ENCODE data around the gene SMIM29.
A peak's percentile ranks its signal among the peaks of the same experiment; 100 is the strongest.
"Not testable (repeated sequence)": the region's sequence is repeated elsewhere in the genome, so short reads cannot be mapped to it uniquely, and the experiment has no call there.

Gene SMIM29

GRCh38 chr6:34248727-34249468 is at the start of gene SMIM29:
Gene SMIM29 (minus strand): TSS chr6:34249006. CDS start chr6:34247791, 1,215 bp downstream.
- peak; percentile 79 for DNase-seq

- peak; percentile 51 for DNase-seq
These were observed 46.9 kb upstream of the SMIM29 start for GRCh38 chr6:34295721-34296120.

GRCh38 chr6:34292954-34293353 is 44.1 kb upstream of the SMIM29 start:
- no peak for DNase-seq

- DNase-seq, result no peak
These were observed 40.3 kb upstream of the SMIM29 start for GRCh38 chr6:34289137-34289536.

GRCh38 chr6:34288581-34288980 is 39.8 kb upstream of the SMIM29 start:
- DNase-seq, result no peak

GRCh38 chr6:34285448-34286164 is 36.8 kb upstream of the SMIM29 start:
- DNase-seq, result no peak

- no peak for DNase-seq
These were observed 36.0 kb upstream of the SMIM29 start for GRCh38 chr6:34284563-34285447.

- no peak for DNase-seq
These were observed 33.0 kb upstream of the SMIM29 start for GRCh38 chr6:34281702-34282334.

GRCh38 chr6:34280216-34280615 is 31.4 kb upstream of the SMIM29 start:
- no peak for DNase-seq

GRCh38 chr6:34278833-34279232 is 30.0 kb upstream of the SMIM29 start:
- DNase-seq, result no peak

- no peak for DNase-seq
These were observed 28.9 kb upstream of the SMIM29 start for GRCh38 chr6:34277763-34278112.

- no peak for DNase-seq
These were observed 28.3 kb upstream of the SMIM29 start for GRCh38 chr6:34276881-34277762.

GRCh38 chr6:34276191-34276590 is 27.4 kb upstream of the SMIM29 start:
- DNase-seq, result no peak

- DNase-seq, result no peak
These were observed 26.5 kb upstream of the SMIM29 start for GRCh38 chr6:34275128-34275804.

- no peak for DNase-seq
These were observed 25.3 kb upstream of the SMIM29 start for GRCh38 chr6:34274129-34274528.

GRCh38 chr6:34273242-34273805 is 24.5 kb upstream of the SMIM29 start:
- DNase-seq, result peak; percentile 1

- no peak for DNase-seq
These were observed 23.5 kb upstream of the SMIM29 start for GRCh38 chr6:34272013-34272926.

- not testable (repeated sequence) for DNase-seq
These were observed 21.0 kb upstream of the SMIM29 start for GRCh38 chr6:34269658-34270341.

GRCh38 chr6:34269132-34269531 is 20.3 kb upstream of the SMIM29 start:
- not testable (repeated sequence) for DNase-seq

Measured in kidney glomerular epithelial cell (primary cell).